ENCODE results near the gene ABCB6.

DNA sequence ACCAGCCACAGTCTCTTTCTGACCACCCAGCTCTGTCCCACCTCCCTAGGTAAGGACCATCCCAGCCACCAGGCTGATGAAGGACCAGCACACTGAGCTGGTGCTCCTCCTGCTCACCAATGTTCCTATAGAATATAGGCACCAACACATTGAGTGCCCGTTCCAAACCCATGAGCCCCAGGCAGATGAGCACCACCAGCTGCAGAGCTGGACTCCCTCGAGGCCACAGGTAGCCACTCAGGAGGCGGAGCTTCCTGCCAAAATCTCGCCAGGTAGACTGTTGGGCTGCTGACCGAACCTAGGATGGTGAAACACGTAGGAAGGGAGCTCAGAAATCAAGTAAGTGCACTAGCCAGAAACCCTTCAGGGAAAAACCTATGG lies 2.2 kb downstream of the ABCB6 start:
- TF ChIP-seq, protein P1, sequence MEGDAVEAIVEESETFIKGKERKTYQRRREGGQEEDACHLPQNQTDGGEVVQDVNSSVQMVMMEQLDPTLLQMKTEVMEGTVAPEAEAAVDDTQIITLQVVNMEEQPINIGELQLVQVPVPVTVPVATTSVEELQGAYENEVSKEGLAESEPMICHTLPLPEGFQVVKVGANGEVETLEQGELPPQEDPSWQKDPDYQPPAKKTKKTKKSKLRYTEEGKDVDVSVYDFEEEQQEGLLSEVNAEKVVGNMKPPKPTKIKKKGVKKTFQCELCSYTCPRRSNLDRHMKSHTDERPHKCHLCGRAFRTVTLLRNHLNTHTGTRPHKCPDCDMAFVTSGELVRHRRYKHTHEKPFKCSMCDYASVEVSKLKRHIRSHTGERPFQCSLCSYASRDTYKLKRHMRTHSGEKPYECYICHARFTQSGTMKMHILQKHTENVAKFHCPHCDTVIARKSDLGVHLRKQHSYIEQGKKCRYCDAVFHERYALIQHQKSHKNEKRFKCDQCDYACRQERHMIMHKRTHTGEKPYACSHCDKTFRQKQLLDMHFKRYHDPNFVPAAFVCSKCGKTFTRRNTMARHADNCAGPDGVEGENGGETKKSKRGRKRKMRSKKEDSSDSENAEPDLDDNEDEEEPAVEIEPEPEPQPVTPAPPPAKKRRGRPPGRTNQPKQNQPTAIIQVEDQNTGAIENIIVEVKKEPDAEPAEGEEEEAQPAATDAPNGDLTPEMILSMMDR (IDR thresholded peaks at IDR 0.05): no peak
- TF ChIP-seq POLR2A (IDR thresholded peaks at IDR 0.05) (no peak), POLR2AphosphoS5 (IDR thresholded peaks at IDR 0.05; ENCODE audit: insufficient read depth in 1 of 2, low read depth in 1 of 2) (no peak)

All from vagina (tissue), 2 donors.